H9 (cell line): ENCODE results near the gene S100B. TPM values are rescaled to one million over a fixed set of nuclear protein-coding genes. Genes with fewer than 3 reads are reported as not detected.

ENCODE experiments used
- DNase-seq: peaks from one replicate; pipeline ENCODE4 v3.0.0-alpha.2; 2017
- H2AFZ ChIP-seq: one replicate; pipeline ENCODE4 v1.6.1; 2013; ENCODE audit warnings: mild to moderate bottlenecking, low read length, control low read depth, moderate library complexity
- H2AK5ac ChIP-seq: 2 replicates; pipeline ENCODE4 v1.6.1; 2013; ENCODE audit warnings: low read length, control low read depth, mixed read lengths; ENCODE audit not compliant: insufficient read length
- H2BK120ac ChIP-seq: one replicate; pipeline ENCODE4 v1.6.1; 2013; ENCODE audit warnings: low read depth, mild to moderate bottlenecking, low read length, control low read depth, inconsistent platforms; ENCODE audit not compliant: poor library complexity, severe bottlenecking
- H2BK12ac ChIP-seq: 2 replicates; pipeline ENCODE4 v1.6.1; 2013; ENCODE audit warnings: low read length, control low read depth, mixed read lengths, low read depth; ENCODE audit not compliant: insufficient read length
- H2BK15ac ChIP-seq: 2 replicates; pipeline ENCODE4 v1.6.1; 2013; ENCODE audit warnings: low read depth, low read length, control low read depth
- H2BK20ac ChIP-seq: one replicate; pipeline ENCODE4 v1.6.1; 2013; ENCODE audit warnings: low read depth, mild to moderate bottlenecking, low read length, control low read depth, inconsistent platforms; ENCODE audit not compliant: poor library complexity, severe bottlenecking
- H2BK5ac ChIP-seq: 2 replicates; pipeline ENCODE4 v1.6.1; 2013; ENCODE audit warnings: low read length, control low read depth, mixed read lengths; ENCODE audit not compliant: insufficient read length
- H3K14ac ChIP-seq: 2 replicates; pipeline ENCODE4 v1.6.1; 2013; ENCODE audit warnings: low read length, control low read depth; ENCODE audit not compliant: insufficient read depth
- H3K18ac ChIP-seq: 2 replicates; pipeline ENCODE4 v1.6.1; 2013; ENCODE audit warnings: low read depth, mild to moderate bottlenecking, mixed read lengths, low read length, control low read depth; ENCODE audit not compliant: insufficient read length
- H3K23ac ChIP-seq: 2 replicates; pipeline ENCODE4 v1.6.1; 2013; ENCODE audit warnings: low read length, control low read depth, mixed read lengths, low read depth; ENCODE audit not compliant: insufficient read length
- H3K23me2 ChIP-seq: 2 replicates; pipeline ENCODE4 v1.6.1; 2013; ENCODE audit warnings: low read depth, mild to moderate bottlenecking, mixed read lengths, low read length, control low read depth; ENCODE audit not compliant: insufficient read length, poor library complexity, severe bottlenecking
- H3K27ac ChIP-seq: 2 replicates; pipeline ENCODE4 v1.5.1; 2013; ENCODE audit warnings: low read length, control low read depth, mixed read lengths, low read depth; ENCODE audit not compliant: insufficient read length
- H3K27me3 ChIP-seq: 2 replicates; pipeline ENCODE4 v1.6.1; 2013; ENCODE audit warnings: low read length, control low read depth, inconsistent platforms; ENCODE audit not compliant: insufficient read depth
- H3K4ac ChIP-seq: 2 replicates; pipeline ENCODE4 v1.6.1; 2013; ENCODE audit warnings: low read depth, mild to moderate bottlenecking, control low read depth, inconsistent platforms, low read length, moderate library complexity
- H3K4me1 ChIP-seq: 2 replicates; pipeline ENCODE4 v1.6.1; 2013; ENCODE audit warnings: low read length, control low read depth, inconsistent platforms; ENCODE audit not compliant: insufficient read depth
- H3K4me2 ChIP-seq: 2 replicates; pipeline ENCODE4 v1.6.1; 2013; ENCODE audit warnings: low read length, control low read depth, mixed read lengths; ENCODE audit not compliant: insufficient read length, insufficient read depth
- H3K56ac ChIP-seq: 2 replicates; pipeline ENCODE4 v1.6.1; 2013; ENCODE audit warnings: low read depth, mild to moderate bottlenecking, mixed read lengths, low read length, control low read depth; ENCODE audit not compliant: insufficient read length
- H3K79me1 ChIP-seq: 2 replicates; pipeline ENCODE4 v1.6.1; 2013; ENCODE audit warnings: low read depth, mild to moderate bottlenecking, moderate library complexity, low read length, control low read depth, inconsistent platforms; ENCODE audit not compliant: insufficient read depth, poor library complexity, severe bottlenecking
- H3K79me2 ChIP-seq: 2 replicates; pipeline ENCODE4 v1.6.1; 2013; ENCODE audit warnings: low read length, control low read depth, inconsistent platforms; ENCODE audit not compliant: insufficient read depth
- H3K9ac ChIP-seq: 2 replicates; pipeline ENCODE4 v1.6.1; 2013; ENCODE audit warnings: low read length, control low read depth, mixed read lengths; ENCODE audit not compliant: insufficient read length; ENCODE audit errors: extremely low read depth
- H3K9me3 ChIP-seq: one replicate; pipeline ENCODE4 v1.6.1; 2013; ENCODE audit warnings: low read depth, low read length, inconsistent platforms; ENCODE audit not compliant: control insufficient read depth
- H3T11ph ChIP-seq: one replicate; pipeline ENCODE4 v1.6.1; 2013; ENCODE audit warnings: mild to moderate bottlenecking, low read length, control low read depth, inconsistent platforms
- H4K20me1 ChIP-seq: one replicate; pipeline ENCODE4 v1.6.1; 2013; ENCODE audit not compliant: control insufficient read depth, insufficient read length, insufficient read depth
- H4K5ac ChIP-seq: 2 replicates; pipeline ENCODE4 v1.6.1; 2013; ENCODE audit warnings: low read depth, mild to moderate bottlenecking, mixed read lengths, low read length, control low read depth; ENCODE audit not compliant: insufficient read length
- H4K8ac ChIP-seq: replicated peaks from 2 replicates; pipeline ENCODE4 v1.6.1; 2013; ENCODE audit warnings: low read length, control low read depth, mixed read lengths, low read depth; ENCODE audit not compliant: insufficient read length
- H4K91ac ChIP-seq: 2 replicates; pipeline ENCODE4 v1.6.1; 2013; ENCODE audit warnings: low read depth, mild to moderate bottlenecking, moderate library complexity, mixed read lengths, low read length, control low read depth; ENCODE audit not compliant: insufficient read length
- H3K27ac Mint-ChIP-seq, 3 experiments: 2 replicates in 2 of 3; 3 replicates in 1 of 3; pipeline ENCODE4 v1.8.0; 2020 to 2021; ENCODE audit warnings: mixed read lengths in 3 of 3, mild to moderate bottlenecking in 1 of 3, moderate library complexity in 1 of 3
- H3K27me3 Mint-ChIP-seq: 2 replicates; pipeline ENCODE4 v1.8.0; 2021; ENCODE audit warnings: low read depth, mild to moderate bottlenecking, moderate library complexity, mixed read lengths
- H3K36me3 Mint-ChIP-seq, 3 experiments: 2 replicates in 2 of 3; 3 replicates in 1 of 3; pipeline ENCODE4 v1.8.0; 2020 to 2021; ENCODE audit warnings: low read depth in 3 of 3, mixed read lengths in 3 of 3; ENCODE audit not compliant: insufficient read depth in 1 of 3
- H3K4me1 Mint-ChIP-seq, 2 experiments: 2 replicates each; pipeline ENCODE4 v1.8.0; 2020; ENCODE audit warnings: mixed read lengths in 2 of 2
- H3K4me3 Mint-ChIP-seq, 2 experiments: 2 replicates in 1 of 2; 3 replicates in 1 of 2; pipeline ENCODE4 v1.8.0; 2020 to 2021; ENCODE audit warnings: mild to moderate bottlenecking in 2 of 2, mixed read lengths in 2 of 2, moderate library complexity in 1 of 2
- H3K9me3 Mint-ChIP-seq, 2 experiments: 2 replicates in 1 of 2; 3 replicates in 1 of 2; pipeline ENCODE4 v1.8.0; 2020; ENCODE audit warnings: mild to moderate bottlenecking in 2 of 2, mixed read lengths in 2 of 2, moderate library complexity in 1 of 2
- WGBS: extraction: QIAGEN DNeasy Blood & Tissue Kit; methylation state at CpG from one replicate; pipeline ENCODE4 v1.1.7; 2013; ENCODE audit warnings: missing lambda C conversion rate, low lambda C conversion rate, mixed read lengths; ENCODE audit not compliant: insufficient read length; ENCODE audit errors: extremely low coverage; 5-methylcytosine and 5-hydroxymethylcytosine counted together
- total RNA-seq: library from RNA; stranded (reverse); gene quantifications from 2 replicates; pipeline ENCODE4 v1.2.1, GENCODE V29; 2021
- TF ChIP-seq, protein P1 (sequence below): fragments of 200-600 bp; sonication (generic); conservative IDR thresholded peaks from 3 replicates; pipeline ENCODE4 v1.8.0; 2021; ENCODE audit warnings: antibody characterized with exemption, mild to moderate bottlenecking

S100B gene
- total RNA-seq, 1 experiment from 2014 or later, result 0.26 TPM

- Mint-ChIP-seq H3K9me3 (no peaks in the 10 kb centered on the region; a peak in 1 of 5 replicates), H3K36me3 (peaks cover 11 to 60% (median 48%) of the 10 kb centered on the region in 3 experiments; a peak in 6 of 7 replicates), H3K27ac (no peak overlapping the region), H3K27me3 (no peaks in the 10 kb centered on the region), H3K4me1 (no peaks in the 10 kb centered on the region), H3K4me3 (no peak overlapping the region)
- TF ChIP-seq, protein P1, sequence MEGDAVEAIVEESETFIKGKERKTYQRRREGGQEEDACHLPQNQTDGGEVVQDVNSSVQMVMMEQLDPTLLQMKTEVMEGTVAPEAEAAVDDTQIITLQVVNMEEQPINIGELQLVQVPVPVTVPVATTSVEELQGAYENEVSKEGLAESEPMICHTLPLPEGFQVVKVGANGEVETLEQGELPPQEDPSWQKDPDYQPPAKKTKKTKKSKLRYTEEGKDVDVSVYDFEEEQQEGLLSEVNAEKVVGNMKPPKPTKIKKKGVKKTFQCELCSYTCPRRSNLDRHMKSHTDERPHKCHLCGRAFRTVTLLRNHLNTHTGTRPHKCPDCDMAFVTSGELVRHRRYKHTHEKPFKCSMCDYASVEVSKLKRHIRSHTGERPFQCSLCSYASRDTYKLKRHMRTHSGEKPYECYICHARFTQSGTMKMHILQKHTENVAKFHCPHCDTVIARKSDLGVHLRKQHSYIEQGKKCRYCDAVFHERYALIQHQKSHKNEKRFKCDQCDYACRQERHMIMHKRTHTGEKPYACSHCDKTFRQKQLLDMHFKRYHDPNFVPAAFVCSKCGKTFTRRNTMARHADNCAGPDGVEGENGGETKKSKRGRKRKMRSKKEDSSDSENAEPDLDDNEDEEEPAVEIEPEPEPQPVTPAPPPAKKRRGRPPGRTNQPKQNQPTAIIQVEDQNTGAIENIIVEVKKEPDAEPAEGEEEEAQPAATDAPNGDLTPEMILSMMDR, result no peak
- H3K4me1 ChIP-seq, result no peaks in the 10 kb centered on the region
- no peak overlapping the region for H4K8ac ChIP-seq
- no peak overlapping the region for H4K91ac ChIP-seq
- no peak overlapping the region for H4K5ac ChIP-seq
- no peak for DNase-seq
- no peak overlapping the region for H3K56ac ChIP-seq
- no peak overlapping the region for H3K27ac ChIP-seq
- H2AFZ ChIP-seq, result no peak overlapping the region
- H4K20me1 ChIP-seq, result peaks cover 2% of the 10 kb centered on the region
- H3K14ac ChIP-seq, result no peak overlapping the region; the same call in 1 of the 2 replicates
- no peak overlapping the region for H3K4ac ChIP-seq
- no peak overlapping the region for H3K23ac ChIP-seq
- no peak overlapping the region for H2BK15ac ChIP-seq
- no peaks in the 10 kb centered on the region for H3K27me3 ChIP-seq
- no peak overlapping the region for H2BK20ac ChIP-seq
- H3K9ac ChIP-seq, result no peak overlapping the region
- no peak overlapping the region for H2BK120ac ChIP-seq
- H3K79me1 ChIP-seq, result no peaks in the 10 kb centered on the region
- no peak overlapping the region for H3K18ac ChIP-seq
- no peaks in the 10 kb centered on the region for H3K9me3 ChIP-seq
- H3K79me2 ChIP-seq, result 0 out of 2 replicates have a peak, but pooled peaks cover 2% of the 10 kb centered on the region
- WGBS, result no CpG with 5 or more reads among the region's 9 CpGs
- H3T11ph ChIP-seq, result no peak overlapping the region
- H2BK5ac ChIP-seq, result no peak overlapping the region
- H2BK12ac ChIP-seq, result no peak overlapping the region
- no peaks in the 10 kb centered on the region for H3K23me2 ChIP-seq
- H3K4me2 ChIP-seq, result no peak overlapping the region
- no peak overlapping the region for H2AK5ac ChIP-seq
These were observed 49.7 kb downstream of the S100B start for GRCh38 chr21:46555225-46555617.
